A673 (cell line): Measurements from ENCODE around the gene ZNRF3. TPM values are rescaled to one million over a fixed set of nuclear protein-coding genes. Genes with fewer than 3 reads are reported as not detected.

Source experiments
- BruUV-seq: library from RNA; stranded (reverse); fragments of 400-500 nt; replicated peaks from 2 replicates; lab custom pipeline; 2021; lab: Mats Ljungman, UMichigan
- CTCF ChIA-PET: fragments of 300-600 bp; sonication (Branson Sonifier 250); formaldehyde crosslinking; loops from one replicate; lab custom pipeline; 2022; ENCODE audit warnings: antibody characterized with exemption; lab: Charles Lee
- POLR2A ChIA-PET: fragments of 300-600 bp; sonication (Branson Sonifier 250); formaldehyde crosslinking; loops from one replicate; lab custom pipeline; 2022; ENCODE audit warnings: antibody characterized with exemption; ENCODE audit not compliant: low non-redundant PET; lab: Charles Lee
- DNase-seq: peaks from one replicate; pipeline ENCODE4 v3.0.0-alpha.2; 2015; ENCODE audit warnings: low spot score
- H3K27ac ChIP-seq: fragments of 200-600 bp; sonication (generic); 2 replicates; pipeline ENCODE4 v1.5.1; 2016; ENCODE audit warnings: mixed run types, low read depth, mild to moderate bottlenecking, mixed read lengths, antibody characterized with exemption, low read length; ENCODE audit not compliant: poor library complexity, severe bottlenecking
- H3K27me3 ChIP-seq: fragments of 200-600 bp; sonication (generic); replicated peaks from 2 replicates; pipeline ENCODE4 v1.6.1; 2017; ENCODE audit warnings: mixed run types, low read depth, mild to moderate bottlenecking, mixed read lengths, antibody characterized with exemption, low read length; ENCODE audit not compliant: insufficient read depth, poor library complexity
- H3K36me3 ChIP-seq: fragments of 200-600 bp; sonication (generic); 2 replicates; pipeline ENCODE4 v1.6.1; 2016; ENCODE audit warnings: mixed run types, mild to moderate bottlenecking, mixed read lengths, antibody characterized with exemption, low read length; ENCODE audit not compliant: insufficient read depth, poor library complexity, severe bottlenecking
- H3K4me1 ChIP-seq: fragments of 200-600 bp; sonication (generic); 2 replicates; pipeline ENCODE4 v1.6.1; 2017; ENCODE audit warnings: mixed run types, mild to moderate bottlenecking, mixed read lengths, antibody characterized with exemption, low read length; ENCODE audit not compliant: insufficient read depth, poor library complexity, severe bottlenecking
- H3K4me3 ChIP-seq: fragments of 200-600 bp; sonication (generic); 2 replicates; pipeline ENCODE4 v1.5.1; 2016; ENCODE audit warnings: low read depth, mixed run types, mild to moderate bottlenecking, mixed read lengths, low read length; ENCODE audit not compliant: poor library complexity, severe bottlenecking
- H3K9me3 ChIP-seq: fragments of 200-600 bp; sonication (generic); 2 replicates; pipeline ENCODE4 v1.6.1; 2016; ENCODE audit warnings: mixed run types, low read depth, mild to moderate bottlenecking, mixed read lengths, antibody characterized with exemption, low read length; ENCODE audit not compliant: poor library complexity, severe bottlenecking
- CTCF ChIP-seq: fragments of 300-800, 200-600 bp; sonication (generic); conservative IDR thresholded peaks from 2 replicates; pipeline ENCODE4 v1.5.1; 2017; ENCODE audit warnings: low read depth, mild to moderate bottlenecking, antibody characterized with exemption, low read length, moderate library complexity, mixed read lengths
- EZH2 ChIP-seq: fragments of 200-600 bp; sonication (generic); IDR thresholded peaks from 2 replicates; pipeline ENCODE4 v1.6.1; 2017; ENCODE audit warnings: borderline replicate concordance, low read depth, mild to moderate bottlenecking, mixed read lengths, antibody characterized with exemption, low read length; ENCODE audit not compliant: poor library complexity, severe bottlenecking
- intact Hi-C: fragments of 100-400 bp; cut with micrococcal nuclease; formaldehyde crosslinking; loops from one replicate; pipeline ENCODE4 v1.10.0; 2022; ENCODE audit not compliant: unreplicated experiment
- total RNA-seq: library from RNA; stranded (reverse); gene quantifications from 2 replicates; pipeline ENCODE4 v1.2.3, GENCODE V29; 2021

The ZNRF3 gene
- total RNA-seq, 1 experiment from 2014 or later = 11.9 TPM

- TF ChIP-seq CTCF (no peak), EZH2 (no peak)
- intact Hi-C loops = no loop called here
- ChIA-PET POLR2A (no interaction called here), CTCF (no interaction called here)
- no peaks in the 10 kb centered on the region for H3K36me3 ChIP-seq
- H3K27ac ChIP-seq = no peak overlapping the region
- H3K27me3 ChIP-seq = no peaks in the 10 kb centered on the region
- BruUV-seq = no TSS peak
- peaks cover 30% of the 10 kb centered on the region for H3K4me1 ChIP-seq
- H3K4me3 ChIP-seq = no peak overlapping the region
- DNase-seq = no peak
- no peaks in the 10 kb centered on the region for H3K9me3 ChIP-seq
These were observed 200.7 kb downstream of the ZNRF3 start for GRCh38 chr22:29083933-29084591.

- intact Hi-C loops = no loop called here
- ChIA-PET POLR2A (no interaction called here), CTCF (no interaction called here)
- no peak for DNase-seq
- Histone ChIP-seq H3K36me3 (no peaks in the 10 kb centered on the region), H3K9me3 (no peaks in the 10 kb centered on the region), H3K4me3 (no peak overlapping the region), H3K27me3 (no peaks in the 10 kb centered on the region), H3K27ac (no peak overlapping the region), H3K4me1 (peaks cover 3% of the 10 kb centered on the region)
- TF ChIP-seq CTCF (no peak), EZH2 (no peak)
- BruUV-seq = no TSS peak
These were observed 203.6 kb downstream of the ZNRF3 start for GRCh38 chr22:29087012-29087411.

GRCh38 chr22:29088809-29089208 is 205.4 kb downstream of the ZNRF3 start:
- Histone ChIP-seq H3K9me3 (no peaks in the 10 kb centered on the region), H3K36me3 (no peaks in the 10 kb centered on the region), H3K4me3 (no peak overlapping the region), H3K27ac (no peak overlapping the region), H3K4me1 (peaks cover 7% of the 10 kb centered on the region), H3K27me3 (no peaks in the 10 kb centered on the region)
- intact Hi-C loops = no loop called here
- POLR2A ChIA-PET = no interaction called here
- BruUV-seq = no TSS peak
- CTCF ChIA-PET = no interaction called here
- no peak for TF ChIP-seq EZH2
- no peak for TF ChIP-seq CTCF
- DNase-seq = no peak
